ENCODE data around the gene PKP1.

Gene PKP1

GRCh38 chr1:201376107-201376463, 92.8 kb downstream of the PKP1 start:
- DNase-seq = no peak

- no peak for DNase-seq
Measured at GRCh38 chr1:201376464-201377374, 93.4 kb downstream of the PKP1 start.

- no peak for DNase-seq
Measured at GRCh38 chr1:201377611-201378092, 94.3 kb downstream of the PKP1 start, which contains the start of gene TNNT2. TNNT2 (minus strand) TSS chr1:201377680; CDS start chr1:201373254, 4,426 bp downstream.

- no peak for DNase-seq
Measured at GRCh38 chr1:201378804-201379203, 95.5 kb downstream of the PKP1 start.

- no peak for DNase-seq
Measured at GRCh38 chr1:201379733-201380242, 96.5 kb downstream of the PKP1 start.

- no peak for DNase-seq
Measured at GRCh38 chr1:201381130-201381529, 97.8 kb downstream of the PKP1 start.

Data from stimulated activated CD4-positive, alpha-beta T cell treated with anti-CD3 and anti-CD28 coated beads, Interleukin-4, amount 100 ng/mL, for 24 hours (primary cell).